WTC11 (cell line): ENCODE data around the gene DNAJB8. TPM values are rescaled to one million over a fixed set of nuclear protein-coding genes. Genes with fewer than 3 reads are reported as not detected.

Experiments
- ATAC-seq: fragments of 200-7000 bp; cut with Tn5 transposase; 2 replicates; pipeline ENCODE4 v1.10.0; 2021; ENCODE audit warnings: mild to moderate bottlenecking, moderate library complexity
- Bru-seq: library from RNA; stranded (reverse); fragments of 400-500 nt; gene quantifications from one replicate; lab custom pipeline; 2021; lab: Mats Ljungman, UMichigan
- CTCF ChIA-PET: fragments of 300-600 bp; sonication (Branson Sonifier 250); formaldehyde crosslinking; loops from one replicate; lab custom pipeline; 2021; ENCODE audit warnings: antibody characterized with exemption; lab: Charles Lee
- POLR2A ChIA-PET: fragments of 350-600 bp; sonication (Branson Sonifier 250); formaldehyde crosslinking; loops from one replicate; lab custom pipeline; 2021; ENCODE audit warnings: antibody characterized with exemption; lab: Charles Lee
- DNase-seq: peaks from one replicate; pipeline ENCODE4 v3.0.0; 2021; ENCODE audit warnings: low spot score
- H3K27ac Mint-ChIP-seq: 2 replicates; pipeline ENCODE4 v1.8.0; 2021; ENCODE audit warnings: mixed read lengths
- H3K27me3 Mint-ChIP-seq: 2 replicates; pipeline ENCODE4 v1.8.0; 2021; ENCODE audit warnings: low read depth, mild to moderate bottlenecking, moderate library complexity, mixed read lengths
- H3K36me3 Mint-ChIP-seq: 2 replicates; pipeline ENCODE4 v1.8.0; 2021; ENCODE audit warnings: mixed read lengths
- H3K4me1 Mint-ChIP-seq: 2 replicates; pipeline ENCODE4 v1.8.0; 2022; ENCODE audit warnings: mixed read lengths
- H3K4me3 Mint-ChIP-seq: 2 replicates; pipeline ENCODE4 v1.8.0; 2021; ENCODE audit warnings: mild to moderate bottlenecking, moderate library complexity, mixed read lengths
- H3K9me3 Mint-ChIP-seq: 2 replicates; pipeline ENCODE4 v1.8.0; 2021; ENCODE audit warnings: mixed read lengths
- ELF4 ChIP-seq: sonication (generic); formaldehyde crosslinking; IDR thresholded peaks from 2 replicates; pipeline ENCODE4 v1.8.1; 2022; ENCODE audit warnings: low read depth, mild to moderate bottlenecking, moderate library complexity, missing genetic modification reagents
- ESRRA ChIP-seq: sonication (generic); formaldehyde crosslinking; IDR thresholded peaks from 2 replicates; pipeline ENCODE4 v1.8.1; 2022; ENCODE audit warnings: mild to moderate bottlenecking, missing genetic modification reagents, borderline replicate concordance
- ETV6 ChIP-seq: sonication (generic); formaldehyde crosslinking; IDR thresholded peaks from 2 replicates; pipeline ENCODE4 v1.8.1; 2022; ENCODE audit warnings: mild to moderate bottlenecking, missing genetic modification reagents
- IRF2 ChIP-seq: sonication (generic); formaldehyde crosslinking; IDR thresholded peaks from 2 replicates; pipeline ENCODE4 v1.8.0; 2022; ENCODE audit warnings: low read depth, missing genetic modification reagents, borderline replicate concordance
- MYBL2 ChIP-seq: sonication (generic); formaldehyde crosslinking; IDR thresholded peaks from 2 replicates; pipeline ENCODE4 v1.8.1; 2023; ENCODE audit warnings: mild to moderate bottlenecking, moderate library complexity, missing genetic modification reagents
- NR1H2 ChIP-seq: sonication (generic); formaldehyde crosslinking; IDR thresholded peaks from 2 replicates; pipeline ENCODE4 v1.9.0; 2021; ENCODE audit warnings: mild to moderate bottlenecking, moderate library complexity, missing genetic modification reagents
- PRDM15 ChIP-seq: sonication (generic); formaldehyde crosslinking; IDR thresholded peaks from 2 replicates; pipeline ENCODE4 v1.8.0; 2022; ENCODE audit warnings: missing genetic modification reagents
- TEAD1 ChIP-seq: sonication (generic); formaldehyde crosslinking; IDR thresholded peaks from 2 replicates; pipeline ENCODE4 v1.8.0; 2022; ENCODE audit warnings: mild to moderate bottlenecking, missing genetic modification reagents
- USF2 ChIP-seq: sonication (generic); formaldehyde crosslinking; IDR thresholded peaks from 2 replicates; pipeline ENCODE4 v1.8.1; 2023; ENCODE audit warnings: mild to moderate bottlenecking, missing genetic modification reagents, moderate library complexity
- ZNF121 ChIP-seq: sonication (generic); formaldehyde crosslinking; IDR thresholded peaks from 2 replicates; pipeline ENCODE4 v1.8.0; 2023; ENCODE audit warnings: missing genetic modification reagents
- ZNF138 ChIP-seq: sonication (generic); formaldehyde crosslinking; conservative IDR thresholded peaks from 2 replicates; pipeline ENCODE4 v1.8.1; 2022; ENCODE audit warnings: mild to moderate bottlenecking, moderate library complexity, missing genetic modification reagents
- ZNF396 ChIP-seq: fragments of 250-450 bp; sonication (Bioruptor Pico); IDR thresholded peaks from 2 replicates; pipeline ENCODE4 v1.8.0; 2021; ENCODE audit warnings: mild to moderate bottlenecking, moderate library complexity, borderline replicate concordance
- ZNF416 ChIP-seq: fragments of 250-450 bp; sonication (Bioruptor Pico); IDR thresholded peaks from 2 replicates; pipeline ENCODE4 v1.9.0; 2021; ENCODE audit warnings: mild to moderate bottlenecking, inconsistent platforms
- ZNF532 ChIP-seq: fragments of 250-450 bp; sonication (Bioruptor Pico); IDR thresholded peaks from 2 replicates; pipeline ENCODE4 v1.9.0; 2021; ENCODE audit warnings: mild to moderate bottlenecking, borderline replicate concordance
- long read RNA-seq, 3 experiments: library from RNA in 1 of 3; library from capped mRNA in 1 of 3; library from polyadenylated mRNA in 1 of 3; unstranded in 2 of 3; stranded (forward) in 1 of 3; transcript quantifications; one replicate each; pipeline ENCODE4 v2.0.0, GENCODE V29; 2021
- total RNA-seq: library from RNA; stranded (reverse); gene quantifications from 3 replicates; pipeline ENCODE4 v1.2.3, GENCODE V29; 2021
- TF ChIP-seq, protein P1 (sequence below): fragments of 250-450 bp; sonication (Bioruptor Pico); IDR thresholded peaks from 2 replicates; pipeline ENCODE4 v1.8.0; 2021; ENCODE audit warnings: mild to moderate bottlenecking
- TF ChIP-seq, protein P2 (sequence below): sonication (generic); formaldehyde crosslinking; IDR thresholded peaks from 2 replicates; pipeline ENCODE4 v1.8.1; 2023; ENCODE audit warnings: mild to moderate bottlenecking, missing genetic modification reagents, borderline replicate concordance
- TF ChIP-seq, protein P3 (sequence below): sonication (generic); formaldehyde crosslinking; IDR thresholded peaks from 2 replicates; pipeline ENCODE4 v1.8.1; 2022; ENCODE audit warnings: low read depth, missing genetic modification reagents, borderline replicate concordance
- TF ChIP-seq, protein P4 (sequence below): sonication (generic); formaldehyde crosslinking; IDR thresholded peaks from 2 replicates; pipeline ENCODE4 v1.8.0; 2023; ENCODE audit warnings: mild to moderate bottlenecking, missing genetic modification reagents

Gene DNAJB8
- total RNA-seq (not detected in 3 replicates), Bru-seq, nascent RNA (not detected)
- long read RNA-seq, experiment 1: 0 reads
- long read RNA-seq, experiment 2: 0 reads
- long read RNA-seq, experiment 3: 0 reads

- no peak for ATAC-seq
- Mint-ChIP-seq H3K4me3 (no peak within 1 kb of the TSS), H3K27ac (no peak within 1 kb of the TSS), H3K9me3 (no peaks in the 10 kb centered on the region), H3K4me1 (no peaks in the 10 kb centered on the region), H3K27me3 (peaks cover 52% of the 10 kb centered on the region), H3K36me3 (no peaks in the 10 kb centered on the region)
- ChIA-PET POLR2A (no interaction called here), CTCF (no interaction called here)
- DNase-seq: no peak
- no peak for TF ChIP-seq ETV6 (CRISPR knock-in tag)
- no peak for TF ChIP-seq MYBL2 (CRISPR knock-in tag)
- TF ChIP-seq ESRRA (CRISPR knock-in tag): no peak
- TF ChIP-seq ELF4 (CRISPR knock-in tag): no peak
- TF ChIP-seq, protein P1, sequence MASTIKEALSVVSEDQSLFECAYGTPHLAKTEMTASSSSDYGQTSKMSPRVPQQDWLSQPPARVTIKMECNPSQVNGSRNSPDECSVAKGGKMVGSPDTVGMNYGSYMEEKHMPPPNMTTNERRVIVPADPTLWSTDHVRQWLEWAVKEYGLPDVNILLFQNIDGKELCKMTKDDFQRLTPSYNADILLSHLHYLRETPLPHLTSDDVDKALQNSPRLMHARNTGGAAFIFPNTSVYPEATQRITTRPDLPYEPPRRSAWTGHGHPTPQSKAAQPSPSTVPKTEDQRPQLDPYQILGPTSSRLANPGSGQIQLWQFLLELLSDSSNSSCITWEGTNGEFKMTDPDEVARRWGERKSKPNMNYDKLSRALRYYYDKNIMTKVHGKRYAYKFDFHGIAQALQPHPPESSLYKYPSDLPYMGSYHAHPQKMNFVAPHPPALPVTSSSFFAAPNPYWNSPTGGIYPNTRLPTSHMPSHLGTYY (CRISPR knock-in tag): no peak
- no peak for TF ChIP-seq ZNF138 (CRISPR knock-in tag)
- TF ChIP-seq ZNF396 (CRISPR knock-in tag): no peak
- TF ChIP-seq ZNF532 (CRISPR knock-in tag): no peak
- TF ChIP-seq ZNF416 (CRISPR knock-in tag): no peak
- TF ChIP-seq IRF2 (CRISPR knock-in tag): no peak
- no peak for TF ChIP-seq TEAD1 (CRISPR knock-in tag)
- no peak for TF ChIP-seq NR1H2 (CRISPR knock-in tag)
- TF ChIP-seq PRDM15 (CRISPR knock-in tag): no peak
- no peak for TF ChIP-seq ZNF121
- TF ChIP-seq, protein P2, sequence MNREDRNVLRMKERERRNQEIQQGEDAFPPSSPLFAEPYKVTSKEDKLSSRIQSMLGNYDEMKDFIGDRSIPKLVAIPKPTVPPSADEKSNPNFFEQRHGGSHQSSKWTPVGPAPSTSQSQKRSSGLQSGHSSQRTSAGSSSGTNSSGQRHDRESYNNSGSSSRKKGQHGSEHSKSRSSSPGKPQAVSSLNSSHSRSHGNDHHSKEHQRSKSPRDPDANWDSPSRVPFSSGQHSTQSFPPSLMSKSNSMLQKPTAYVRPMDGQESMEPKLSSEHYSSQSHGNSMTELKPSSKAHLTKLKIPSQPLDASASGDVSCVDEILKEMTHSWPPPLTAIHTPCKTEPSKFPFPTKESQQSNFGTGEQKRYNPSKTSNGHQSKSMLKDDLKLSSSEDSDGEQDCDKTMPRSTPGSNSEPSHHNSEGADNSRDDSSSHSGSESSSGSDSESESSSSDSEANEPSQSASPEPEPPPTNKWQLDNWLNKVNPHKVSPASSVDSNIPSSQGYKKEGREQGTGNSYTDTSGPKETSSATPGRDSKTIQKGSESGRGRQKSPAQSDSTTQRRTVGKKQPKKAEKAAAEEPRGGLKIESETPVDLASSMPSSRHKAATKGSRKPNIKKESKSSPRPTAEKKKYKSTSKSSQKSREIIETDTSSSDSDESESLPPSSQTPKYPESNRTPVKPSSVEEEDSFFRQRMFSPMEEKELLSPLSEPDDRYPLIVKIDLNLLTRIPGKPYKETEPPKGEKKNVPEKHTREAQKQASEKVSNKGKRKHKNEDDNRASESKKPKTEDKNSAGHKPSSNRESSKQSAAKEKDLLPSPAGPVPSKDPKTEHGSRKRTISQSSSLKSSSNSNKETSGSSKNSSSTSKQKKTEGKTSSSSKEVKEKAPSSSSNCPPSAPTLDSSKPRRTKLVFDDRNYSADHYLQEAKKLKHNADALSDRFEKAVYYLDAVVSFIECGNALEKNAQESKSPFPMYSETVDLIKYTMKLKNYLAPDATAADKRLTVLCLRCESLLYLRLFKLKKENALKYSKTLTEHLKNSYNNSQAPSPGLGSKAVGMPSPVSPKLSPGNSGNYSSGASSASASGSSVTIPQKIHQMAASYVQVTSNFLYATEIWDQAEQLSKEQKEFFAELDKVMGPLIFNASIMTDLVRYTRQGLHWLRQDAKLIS (CRISPR knock-in tag): no peak
- TF ChIP-seq, protein P3, sequence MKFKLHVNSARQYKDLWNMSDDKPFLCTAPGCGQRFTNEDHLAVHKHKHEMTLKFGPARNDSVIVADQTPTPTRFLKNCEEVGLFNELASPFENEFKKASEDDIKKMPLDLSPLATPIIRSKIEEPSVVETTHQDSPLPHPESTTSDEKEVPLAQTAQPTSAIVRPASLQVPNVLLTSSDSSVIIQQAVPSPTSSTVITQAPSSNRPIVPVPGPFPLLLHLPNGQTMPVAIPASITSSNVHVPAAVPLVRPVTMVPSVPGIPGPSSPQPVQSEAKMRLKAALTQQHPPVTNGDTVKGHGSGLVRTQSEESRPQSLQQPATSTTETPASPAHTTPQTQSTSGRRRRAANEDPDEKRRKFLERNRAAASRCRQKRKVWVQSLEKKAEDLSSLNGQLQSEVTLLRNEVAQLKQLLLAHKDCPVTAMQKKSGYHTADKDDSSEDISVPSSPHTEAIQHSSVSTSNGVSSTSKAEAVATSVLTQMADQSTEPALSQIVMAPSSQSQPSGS (CRISPR knock-in tag): no peak
- TF ChIP-seq USF2 (CRISPR knock-in tag): no peak
- TF ChIP-seq, protein P4, sequence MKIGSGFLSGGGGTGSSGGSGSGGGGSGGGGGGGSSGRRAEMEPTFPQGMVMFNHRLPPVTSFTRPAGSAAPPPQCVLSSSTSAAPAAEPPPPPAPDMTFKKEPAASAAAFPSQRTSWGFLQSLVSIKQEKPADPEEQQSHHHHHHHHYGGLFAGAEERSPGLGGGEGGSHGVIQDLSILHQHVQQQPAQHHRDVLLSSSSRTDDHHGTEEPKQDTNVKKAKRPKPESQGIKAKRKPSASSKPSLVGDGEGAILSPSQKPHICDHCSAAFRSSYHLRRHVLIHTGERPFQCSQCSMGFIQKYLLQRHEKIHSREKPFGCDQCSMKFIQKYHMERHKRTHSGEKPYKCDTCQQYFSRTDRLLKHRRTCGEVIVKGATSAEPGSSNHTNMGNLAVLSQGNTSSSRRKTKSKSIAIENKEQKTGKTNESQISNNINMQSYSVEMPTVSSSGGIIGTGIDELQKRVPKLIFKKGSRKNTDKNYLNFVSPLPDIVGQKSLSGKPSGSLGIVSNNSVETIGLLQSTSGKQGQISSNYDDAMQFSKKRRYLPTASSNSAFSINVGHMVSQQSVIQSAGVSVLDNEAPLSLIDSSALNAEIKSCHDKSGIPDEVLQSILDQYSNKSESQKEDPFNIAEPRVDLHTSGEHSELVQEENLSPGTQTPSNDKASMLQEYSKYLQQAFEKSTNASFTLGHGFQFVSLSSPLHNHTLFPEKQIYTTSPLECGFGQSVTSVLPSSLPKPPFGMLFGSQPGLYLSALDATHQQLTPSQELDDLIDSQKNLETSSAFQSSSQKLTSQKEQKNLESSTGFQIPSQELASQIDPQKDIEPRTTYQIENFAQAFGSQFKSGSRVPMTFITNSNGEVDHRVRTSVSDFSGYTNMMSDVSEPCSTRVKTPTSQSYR (CRISPR knock-in tag): no peak
Observed at GRCh38 chr3:128466840-128467541, at the start of gene DNAJB8. DNAJB8 (minus strand) TSS chr3:128466890; CDS start chr3:128463245, 3,645 bp downstream.
